DND-41 (cell line): Measurements from ENCODE around the gene WWC1.

Experiments
- ATAC-seq: fragments of 200-7000 bp; cut with Tn5 transposase; 3 replicates; pipeline ENCODE4 v1.9.1; 2021; ENCODE audit warnings: low read depth; ENCODE audit not compliant: insufficient read depth
- DNase-seq: peaks from one replicate; pipeline ENCODE4 v3.0.0-alpha.2; 2020
- H2AFZ ChIP-seq: 2 replicates; pipeline ENCODE4 v1.6.0; 2012; ENCODE audit warnings: low read depth, low read length
- H3K27ac ChIP-seq: 2 replicates; pipeline ENCODE4 v1.5.1; 2012; ENCODE audit warnings: low read length, inconsistent platforms
- H3K27me3 ChIP-seq: fragments of 200-600 bp; sonication (generic); 2 replicates; pipeline ENCODE4 v1.6.0; 2012; ENCODE audit warnings: low read length, mild to moderate bottlenecking, inconsistent platforms; ENCODE audit not compliant: insufficient read depth, poor library complexity
- H3K36me3 ChIP-seq: 2 replicates; pipeline ENCODE4 v1.5.1; 2012; ENCODE audit warnings: low read length, inconsistent platforms; ENCODE audit not compliant: insufficient read depth
- H3K4me1 ChIP-seq: 2 replicates; pipeline ENCODE4 v1.5.1; 2012; ENCODE audit warnings: mild to moderate bottlenecking, low read length; ENCODE audit not compliant: insufficient read depth
- H3K4me2 ChIP-seq: 2 replicates; pipeline ENCODE4 v1.6.0; 2012; ENCODE audit warnings: mild to moderate bottlenecking, moderate library complexity, low read length, inconsistent platforms; ENCODE audit not compliant: insufficient read depth
- H3K4me3 ChIP-seq, 2 experiments: fragments of 200-600 bp in 1 of 2; shearing (Covaris generic) in 1 of 2; 2 replicates each; pipeline ENCODE4 v1.5.1; 2012 to 2016; ENCODE audit warnings: inconsistent platforms in 2 of 2, low read length in 2 of 2, mild to moderate bottlenecking in 2 of 2, low read depth in 1 of 2, moderate library complexity in 1 of 2
- H3K79me2 ChIP-seq: 2 replicates; pipeline ENCODE4 v1.6.0; 2012; ENCODE audit warnings: low read length, inconsistent platforms; ENCODE audit not compliant: insufficient read depth
- H3K9ac ChIP-seq: 2 replicates; pipeline ENCODE4 v1.6.0; 2012; ENCODE audit warnings: low read depth, mild to moderate bottlenecking, inconsistent platforms, low read length, moderate library complexity
- H3K9me3 ChIP-seq: 2 replicates; pipeline ENCODE4 v1.5.1; 2012; ENCODE audit warnings: low read length, moderate library complexity, mild to moderate bottlenecking, inconsistent platforms; ENCODE audit not compliant: insufficient read depth, severe bottlenecking
- H4K20me1 ChIP-seq: 2 replicates; pipeline ENCODE4 v1.6.0; 2012; ENCODE audit warnings: low read length; ENCODE audit not compliant: insufficient read depth
- CTCF ChIP-seq: IDR thresholded peaks from 2 replicates; pipeline ENCODE4 v1.5.1; 2012; ENCODE audit warnings: borderline replicate concordance, low read length, moderate library complexity, mild to moderate bottlenecking; ENCODE audit not compliant: poor library complexity, severe bottlenecking; ENCODE audit errors: extremely low read depth
- EZH2 ChIP-seq: IDR thresholded peaks from 3 replicates; pipeline ENCODE4 v1.6.1; 2012; ENCODE audit warnings: borderline replicate concordance, low read depth, mild to moderate bottlenecking, moderate library complexity, low read length, inconsistent platforms; ENCODE audit not compliant: severe bottlenecking

Gene WWC1

GRCh38 chr5:168319774-168320173, 28.3 kb downstream of the WWC1 start:
- TF ChIP-seq EZH2: no peak
- no peak for TF ChIP-seq CTCF
- H3K4me1 ChIP-seq: no peaks in the 10 kb centered on the region
- H3K9me3 ChIP-seq: no peaks in the 10 kb centered on the region
- H3K36me3 ChIP-seq: no peaks in the 10 kb centered on the region
- H3K9ac ChIP-seq: no peak overlapping the region
- H3K4me2 ChIP-seq: no peak overlapping the region
- H3K4me3 ChIP-seq: no peak overlapping the region
- ATAC-seq: no peak
- H3K27ac ChIP-seq: no peak overlapping the region
- peaks cover 9% of the 10 kb centered on the region for H3K27me3 ChIP-seq
- DNase-seq: no peak
- H4K20me1 ChIP-seq: no peaks in the 10 kb centered on the region; the same call in 1 of the 2 replicates
- H2AFZ ChIP-seq: no peak overlapping the region
- H3K79me2 ChIP-seq: no peaks in the 10 kb centered on the region

GRCh38 chr5:168320805-168321204, 29.4 kb downstream of the WWC1 start:
- Histone ChIP-seq H3K9ac (no peak overlapping the region), H3K9me3 (no peaks in the 10 kb centered on the region), H3K4me1 (no peaks in the 10 kb centered on the region), H3K4me3 (no peak overlapping the region), H2AFZ (no peak overlapping the region), H3K27me3 (peaks cover 9% of the 10 kb centered on the region), H3K79me2 (no peaks in the 10 kb centered on the region), H4K20me1 (no peaks in the 10 kb centered on the region; the same call in 1 of the 2 replicates), H3K27ac (no peak overlapping the region), H3K4me2 (no peak overlapping the region), H3K36me3 (no peaks in the 10 kb centered on the region)
- no peak for DNase-seq
- TF ChIP-seq EZH2: no peak
- ATAC-seq: no peak

GRCh38 chr5:168324859-168325630, 33.6 kb downstream of the WWC1 start:
- no peaks in the 10 kb centered on the region for H3K79me2 ChIP-seq

More at GRCh38 chr5:168324859-168325630, 33.6 kb downstream of the WWC1 start:
- Histone ChIP-seq H2AFZ (no peak overlapping the region), H3K4me2 (no peak overlapping the region), H3K4me3 (no peak overlapping the region), H3K4me1 (no peaks in the 10 kb centered on the region), H4K20me1 (no peaks in the 10 kb centered on the region), H3K27ac (no peak overlapping the region), H3K36me3 (no peaks in the 10 kb centered on the region), H3K27me3 (no peaks in the 10 kb centered on the region), H3K9ac (no peak overlapping the region), H3K9me3 (no peaks in the 10 kb centered on the region)
- TF ChIP-seq CTCF: no peak
- TF ChIP-seq EZH2: no peak
- DNase-seq: no peak
- ATAC-seq: no peak
